ENCODE results near the gene GPBAR1. TPM values are rescaled to one million over a fixed set of nuclear protein-coding genes. Genes with fewer than 3 reads are reported as not detected.

Gene GPBAR1
- total RNA-seq, 1 experiment from 2014 or later, result not detected

GRCh38 chr2:218244204-218244603, 16.6 kb upstream of the GPBAR1 start:
- no peak for DNase-seq (ENCODE audit: low read depth)

GRCh38 chr2:218244665-218245064, 16.1 kb upstream of the GPBAR1 start:
- DNase-seq (ENCODE audit: low read depth), result no peak

- DNase-seq (ENCODE audit: low read depth), result no peak
Measured at GRCh38 chr2:218245214-218245613, 15.6 kb upstream of the GPBAR1 start.

- no peak for DNase-seq (ENCODE audit: low read depth)
Measured at GRCh38 chr2:218249691-218250090, 11.1 kb upstream of the GPBAR1 start.

- no peak for DNase-seq (ENCODE audit: low read depth)
Measured at GRCh38 chr2:218252509-218253231, 8.1 kb upstream of the GPBAR1 start.

- no peak for DNase-seq (ENCODE audit: low read depth)
Measured at GRCh38 chr2:218253232-218253625, 7.6 kb upstream of the GPBAR1 start.

- DNase-seq (ENCODE audit: low read depth), result no peak
Measured at GRCh38 chr2:218255446-218255845, 5.4 kb upstream of the GPBAR1 start.

- no peak for DNase-seq (ENCODE audit: low read depth)
Measured at GRCh38 chr2:218256612-218257350, 4.0 kb upstream of the GPBAR1 start.

- peak; percentile 43 for DNase-seq (ENCODE audit: low read depth)
Measured at GRCh38 chr2:218257390-218257981, 3.3 kb upstream of the GPBAR1 start.

GRCh38 chr2:218259099-218259961, 1.5 kb upstream of the GPBAR1 start:
- DNase-seq (ENCODE audit: low read depth), result peak; percentile 59

- DNase-seq (ENCODE audit: low read depth), result no peak
Measured at GRCh38 chr2:218260166-218260565, 649 bp upstream of the GPBAR1 start.

- no peak for DNase-seq (ENCODE audit: low read depth)
Measured at GRCh38 chr2:218261423-218262236, 815 bp downstream of the GPBAR1 start.

GRCh38 chr2:218262237-218262600, 1.4 kb downstream of the GPBAR1 start:
- no peak for DNase-seq (ENCODE audit: low read depth)

GRCh38 chr2:218262631-218263586, 2.1 kb downstream of the GPBAR1 start:
- no peak for DNase-seq (ENCODE audit: low read depth)

GRCh38 chr2:218263817-218264641, 3.2 kb downstream of the GPBAR1 start:
- DNase-seq (ENCODE audit: low read depth), result no peak

GRCh38 chr2:218264773-218265561, 4.2 kb downstream of the GPBAR1 start:
- no peak for DNase-seq (ENCODE audit: low read depth)

GRCh38 chr2:218265626-218266025, 4.8 kb downstream of the GPBAR1 start:
- DNase-seq (ENCODE audit: low read depth), result no peak

GRCh38 chr2:218266316-218266979, 5.6 kb downstream of the GPBAR1 start:
- DNase-seq (ENCODE audit: low read depth), result no peak
